MV-4-11 (cell line): ENCODE data around the gene NPNT.
"Not testable (repeated sequence)": the region's sequence is repeated elsewhere in the genome, so short reads cannot be mapped to it uniquely, and the experiment has no call there.

Experiments
- DNase-seq: peaks from one replicate; lab custom pipeline; 2025; lab: John Stamatoyannopoulos, UW

The NPNT gene

GRCh38 chr4:105894660-105895582, at the start of gene NPNT:
Gene NPNT (plus strand): TSS chr4:105895471. CDS start chr4:105895653, 182 bp downstream.
- no peak for DNase-seq

GRCh38 chr4:105845559-105845958, 49.7 kb upstream of the NPNT start:
- no peak for DNase-seq

GRCh38 chr4:105848359-105848758, 46.9 kb upstream of the NPNT start:
- not testable (repeated sequence) for DNase-seq

GRCh38 chr4:105851196-105851595, 44.1 kb upstream of the NPNT start:
- no peak for DNase-seq

- not testable (repeated sequence) for DNase-seq
These were observed 43.0 kb upstream of the NPNT start for GRCh38 chr4:105852230-105852629.

- DNase-seq: no peak
These were observed 36.7 kb upstream of the NPNT start for GRCh38 chr4:105858466-105859040.

GRCh38 chr4:105859233-105859632, 36.0 kb upstream of the NPNT start:
- no peak for DNase-seq

- no peak for DNase-seq
These were observed 24.3 kb upstream of the NPNT start for GRCh38 chr4:105870963-105871362.

GRCh38 chr4:105871997-105872396, 23.3 kb upstream of the NPNT start:
- DNase-seq: no peak

GRCh38 chr4:105875233-105875632, 20.0 kb upstream of the NPNT start:
- DNase-seq: no peak

GRCh38 chr4:105878668-105879067, 16.6 kb upstream of the NPNT start:
- no peak for DNase-seq

- no peak for DNase-seq
These were observed 7.8 kb upstream of the NPNT start for GRCh38 chr4:105887508-105887907.

GRCh38 chr4:105895583-105896460, 551 bp downstream of the NPNT start:
- DNase-seq: no peak

- no peak for DNase-seq
These were observed 1.2 kb downstream of the NPNT start for GRCh38 chr4:105896461-105896942.

- no peak for DNase-seq
These were observed 1.9 kb downstream of the NPNT start for GRCh38 chr4:105896984-105897775.

- DNase-seq: no peak
These were observed 5.3 kb downstream of the NPNT start for GRCh38 chr4:105900541-105900940.

GRCh38 chr4:105902550-105903262, 7.4 kb downstream of the NPNT start:
- DNase-seq: no peak

GRCh38 chr4:105909787-105910281, 14.6 kb downstream of the NPNT start:
- no peak for DNase-seq

GRCh38 chr4:105911426-105911825, 16.2 kb downstream of the NPNT start:
- DNase-seq: no peak

GRCh38 chr4:105912633-105913032, 17.4 kb downstream of the NPNT start:
- no peak for DNase-seq
